Measurements from ENCODE around the gene DNAH6.

DNA sequence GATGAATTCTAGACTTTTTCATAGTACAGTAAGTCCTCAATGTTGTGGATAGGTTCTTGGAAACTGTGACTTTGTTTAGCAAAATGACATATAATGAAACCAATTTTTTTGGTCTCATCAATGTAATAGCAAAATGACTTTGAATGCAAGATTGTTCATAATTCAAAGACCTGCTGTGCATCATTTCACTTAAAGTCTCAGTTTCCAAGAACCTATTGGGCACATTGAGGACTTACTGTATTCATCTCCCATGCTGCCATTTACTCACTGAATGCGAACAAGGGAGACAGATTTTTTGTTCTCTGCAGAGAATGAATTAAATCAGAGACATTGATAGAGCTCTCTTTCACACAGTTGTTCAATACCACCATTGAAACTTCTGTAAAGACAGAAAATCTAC is 211.0 kb downstream of the DNAH6 start:
- TF ChIP-seq, protein P1, sequence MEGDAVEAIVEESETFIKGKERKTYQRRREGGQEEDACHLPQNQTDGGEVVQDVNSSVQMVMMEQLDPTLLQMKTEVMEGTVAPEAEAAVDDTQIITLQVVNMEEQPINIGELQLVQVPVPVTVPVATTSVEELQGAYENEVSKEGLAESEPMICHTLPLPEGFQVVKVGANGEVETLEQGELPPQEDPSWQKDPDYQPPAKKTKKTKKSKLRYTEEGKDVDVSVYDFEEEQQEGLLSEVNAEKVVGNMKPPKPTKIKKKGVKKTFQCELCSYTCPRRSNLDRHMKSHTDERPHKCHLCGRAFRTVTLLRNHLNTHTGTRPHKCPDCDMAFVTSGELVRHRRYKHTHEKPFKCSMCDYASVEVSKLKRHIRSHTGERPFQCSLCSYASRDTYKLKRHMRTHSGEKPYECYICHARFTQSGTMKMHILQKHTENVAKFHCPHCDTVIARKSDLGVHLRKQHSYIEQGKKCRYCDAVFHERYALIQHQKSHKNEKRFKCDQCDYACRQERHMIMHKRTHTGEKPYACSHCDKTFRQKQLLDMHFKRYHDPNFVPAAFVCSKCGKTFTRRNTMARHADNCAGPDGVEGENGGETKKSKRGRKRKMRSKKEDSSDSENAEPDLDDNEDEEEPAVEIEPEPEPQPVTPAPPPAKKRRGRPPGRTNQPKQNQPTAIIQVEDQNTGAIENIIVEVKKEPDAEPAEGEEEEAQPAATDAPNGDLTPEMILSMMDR (IDR thresholded peaks at IDR 0.05; ENCODE audit: low read depth, low read length), result no peak
- TF ChIP-seq POLR2A (IDR thresholded peaks at IDR 0.05; ENCODE audit: extremely low read depth, insufficient read length) (no peak), MYC (IDR thresholded peaks at IDR 0.05; ENCODE audit: low read depth, low read length) (no peak)
- TF ChIP-seq, protein P2, sequence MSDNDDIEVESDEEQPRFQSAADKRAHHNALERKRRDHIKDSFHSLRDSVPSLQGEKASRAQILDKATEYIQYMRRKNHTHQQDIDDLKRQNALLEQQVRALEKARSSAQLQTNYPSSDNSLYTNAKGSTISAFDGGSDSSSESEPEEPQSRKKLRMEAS (IDR thresholded peaks at IDR 0.05; ENCODE audit: low read depth, low read length), result no peak

Data from NB4 (cell line).